ENCODE results near the gene IL23A.

DNA sequence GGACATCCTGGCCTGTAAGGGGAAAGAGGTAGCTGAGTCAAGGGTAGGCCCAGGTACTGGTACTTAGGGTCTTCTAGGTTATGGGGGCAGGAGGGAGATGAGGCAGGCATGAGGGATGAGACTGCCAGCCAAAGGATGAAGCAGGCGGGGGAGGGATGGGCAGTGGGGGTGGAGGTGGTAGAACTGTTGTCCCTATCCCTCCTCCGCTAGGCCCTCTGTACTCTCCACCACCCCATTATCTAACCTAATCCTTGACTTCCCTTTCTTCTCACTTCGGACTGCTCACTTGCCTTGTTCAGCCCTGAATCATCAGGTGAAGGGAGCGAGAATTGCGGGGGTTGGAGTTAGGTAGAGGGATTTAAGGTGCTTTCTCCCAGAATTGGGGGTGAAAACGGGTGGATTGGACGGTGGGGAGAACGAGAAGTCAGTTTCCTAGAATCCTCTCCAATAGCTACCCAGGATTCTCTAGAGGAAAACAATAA, 5.4 kb upstream of the IL23A start:
- TF ChIP-seq POLR2A (IDR thresholded peaks at IDR 0.05), result no peak
- TF ChIP-seq, protein P1, sequence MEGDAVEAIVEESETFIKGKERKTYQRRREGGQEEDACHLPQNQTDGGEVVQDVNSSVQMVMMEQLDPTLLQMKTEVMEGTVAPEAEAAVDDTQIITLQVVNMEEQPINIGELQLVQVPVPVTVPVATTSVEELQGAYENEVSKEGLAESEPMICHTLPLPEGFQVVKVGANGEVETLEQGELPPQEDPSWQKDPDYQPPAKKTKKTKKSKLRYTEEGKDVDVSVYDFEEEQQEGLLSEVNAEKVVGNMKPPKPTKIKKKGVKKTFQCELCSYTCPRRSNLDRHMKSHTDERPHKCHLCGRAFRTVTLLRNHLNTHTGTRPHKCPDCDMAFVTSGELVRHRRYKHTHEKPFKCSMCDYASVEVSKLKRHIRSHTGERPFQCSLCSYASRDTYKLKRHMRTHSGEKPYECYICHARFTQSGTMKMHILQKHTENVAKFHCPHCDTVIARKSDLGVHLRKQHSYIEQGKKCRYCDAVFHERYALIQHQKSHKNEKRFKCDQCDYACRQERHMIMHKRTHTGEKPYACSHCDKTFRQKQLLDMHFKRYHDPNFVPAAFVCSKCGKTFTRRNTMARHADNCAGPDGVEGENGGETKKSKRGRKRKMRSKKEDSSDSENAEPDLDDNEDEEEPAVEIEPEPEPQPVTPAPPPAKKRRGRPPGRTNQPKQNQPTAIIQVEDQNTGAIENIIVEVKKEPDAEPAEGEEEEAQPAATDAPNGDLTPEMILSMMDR (IDR thresholded peaks at IDR 0.05), result no peak
